ENCODE results near the gene CADPS2.

GRCh38 chr7:122407195-122407594 lies 479.1 kb downstream of the CADPS2 start:
- TF ChIP-seq CTCF (IDR thresholded peaks at IDR 0.05; ENCODE audit: low read length) (no peak), EZH2 (IDR thresholded peaks at IDR 0.05; ENCODE audit: borderline replicate concordance, low read length) (no peak)
